Effector memory CD4-positive, alpha-beta T cell (primary cell): ENCODE measurements around the gene CCDC24.

Experiments
- DNase-seq, 3 donors: peaks; one replicate each; pipeline ENCODE4 v3.0.0-alpha.2; 2020
- H3K27ac ChIP-seq: 2 replicates; pipeline ENCODE4 v1.7.0; 2013; ENCODE audit warnings: mild to moderate bottlenecking, low read length, moderate library complexity; ENCODE audit not compliant: insufficient read depth, poor library complexity, severe bottlenecking
- H3K27me3 ChIP-seq: replicated peaks from 2 replicates; pipeline ENCODE4 v1.7.0; 2013; ENCODE audit warnings: mild to moderate bottlenecking, low read length; ENCODE audit not compliant: insufficient read depth, control insufficient read depth, poor library complexity, severe bottlenecking
- H3K36me3 ChIP-seq: 2 replicates; pipeline ENCODE4 v1.7.0; 2013; ENCODE audit warnings: mild to moderate bottlenecking, low read length, moderate library complexity; ENCODE audit not compliant: control insufficient read depth, insufficient read depth
- H3K4me1 ChIP-seq: 2 replicates; pipeline ENCODE4 v1.7.0; 2013; ENCODE audit warnings: low read length, mild to moderate bottlenecking; ENCODE audit not compliant: control insufficient read depth, insufficient read depth, poor library complexity, severe bottlenecking
- H3K4me3 ChIP-seq: 2 replicates; pipeline ENCODE4 v1.7.0; 2013; ENCODE audit warnings: low read length, low read depth, mild to moderate bottlenecking; ENCODE audit not compliant: insufficient read depth, poor library complexity, severe bottlenecking
- H3K9me3 ChIP-seq: 2 replicates; pipeline ENCODE4 v1.7.0; 2013; ENCODE audit warnings: mild to moderate bottlenecking, low read length, moderate library complexity; ENCODE audit not compliant: control insufficient read depth

CCDC24 gene

DNA sequence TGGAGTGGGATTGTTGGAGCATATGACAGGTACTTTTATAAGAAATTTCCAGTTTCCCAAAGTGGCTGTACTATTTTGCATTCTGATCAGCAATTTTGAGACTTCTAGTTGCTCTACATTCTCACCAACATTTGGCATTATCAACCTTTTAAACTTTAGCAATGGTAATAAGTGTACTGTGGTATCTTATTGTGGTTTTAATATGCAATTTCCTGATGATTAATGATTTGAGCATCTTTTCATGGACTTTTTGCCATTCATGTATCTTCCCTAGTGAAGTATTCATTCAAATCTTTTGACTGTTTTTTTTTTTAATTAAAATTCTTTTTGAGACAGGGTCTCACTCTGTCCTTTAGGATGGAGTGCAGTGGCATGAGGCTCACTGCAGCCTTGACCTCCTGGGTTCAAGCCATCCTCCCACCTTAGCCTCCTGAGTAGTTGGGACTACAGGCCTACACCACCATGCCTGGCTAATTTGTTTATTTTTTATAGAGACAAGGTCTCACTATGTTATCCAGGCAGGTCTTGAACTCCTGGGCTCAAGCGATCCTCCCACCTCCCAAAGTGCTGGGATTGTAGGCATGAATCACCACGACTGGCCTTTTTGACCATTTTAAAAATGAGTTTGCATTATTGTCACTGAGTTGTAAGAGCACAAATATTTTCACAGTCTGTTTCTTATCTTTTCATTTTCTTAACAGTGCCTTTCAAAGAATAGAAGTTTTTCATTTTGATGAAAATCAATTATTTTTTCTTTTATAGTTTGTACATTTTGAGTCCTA, 47.7 kb downstream of the CCDC24 start:
- no peak overlapping the region for H3K27ac ChIP-seq
- no peaks in the 10 kb centered on the region for H3K27me3 ChIP-seq
- no peaks in the 10 kb centered on the region for H3K9me3 ChIP-seq
- no peak overlapping the region for H3K4me3 ChIP-seq
- DNase-seq, result no peak
- no peaks in the 10 kb centered on the region for H3K4me1 ChIP-seq
- no peaks in the 10 kb centered on the region for H3K36me3 ChIP-seq

DNA sequence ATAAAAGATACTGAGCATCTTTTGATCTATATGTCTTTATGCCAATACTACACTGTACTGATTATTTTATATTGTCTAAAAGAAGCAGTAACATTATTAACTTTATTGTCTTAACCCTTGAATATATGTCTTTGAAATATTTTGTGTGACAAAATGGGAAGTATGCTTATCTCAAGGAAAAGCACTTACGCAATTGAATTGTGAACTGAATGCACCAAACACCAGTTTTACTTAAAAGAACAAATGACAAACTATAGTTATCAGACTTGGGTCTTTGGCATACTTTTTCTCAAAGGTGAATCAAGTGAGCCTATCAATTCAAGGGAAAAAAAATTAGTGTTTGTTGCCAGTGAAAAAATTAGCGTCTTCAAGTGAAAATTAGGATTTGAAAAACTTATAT, 49.0 kb downstream of the CCDC24 start:
- no peaks in the 10 kb centered on the region for H3K36me3 ChIP-seq
- H3K4me1 ChIP-seq, result no peaks in the 10 kb centered on the region
- H3K4me3 ChIP-seq, result no peak overlapping the region
- no peaks in the 10 kb centered on the region for H3K27me3 ChIP-seq
- H3K9me3 ChIP-seq, result no peaks in the 10 kb centered on the region
- no peak for DNase-seq
- H3K27ac ChIP-seq, result no peak overlapping the region

DNA sequence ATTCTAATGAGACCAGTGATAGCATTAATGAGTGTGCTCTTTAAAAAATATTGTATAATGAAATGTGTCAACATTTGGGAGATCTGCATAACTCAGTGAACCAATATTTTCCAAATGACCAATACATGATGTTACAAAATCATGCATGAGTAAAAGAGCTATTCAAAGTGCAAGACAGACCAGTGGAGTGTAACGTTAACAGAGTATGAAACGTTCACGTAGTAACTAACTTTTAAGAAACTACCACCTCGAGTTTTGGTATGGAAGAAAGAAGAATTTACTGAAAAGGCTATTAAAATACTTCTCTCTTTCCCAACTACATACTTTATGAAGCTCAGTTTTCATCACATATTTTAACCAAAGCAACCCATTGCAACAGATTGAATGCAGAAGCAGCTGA, 49.4 kb downstream of the CCDC24 start:
- H3K9me3 ChIP-seq, result no peaks in the 10 kb centered on the region
- no peaks in the 10 kb centered on the region for H3K36me3 ChIP-seq
- H3K4me1 ChIP-seq, result no peaks in the 10 kb centered on the region
- H3K27ac ChIP-seq, result no peak overlapping the region
- DNase-seq, result no peak
- H3K27me3 ChIP-seq, result no peaks in the 10 kb centered on the region
- H3K4me3 ChIP-seq, result no peak overlapping the region

GRCh38 chr1:44043176-44044070, 52.0 kb downstream of the CCDC24 start:
- Histone ChIP-seq H3K27ac (no peak overlapping the region), H3K4me1 (no peaks in the 10 kb centered on the region), H3K36me3 (no peaks in the 10 kb centered on the region), H3K4me3 (no peak overlapping the region), H3K9me3 (no peaks in the 10 kb centered on the region), H3K27me3 (no peaks in the 10 kb centered on the region)
- DNase-seq, result no peak

DNA sequence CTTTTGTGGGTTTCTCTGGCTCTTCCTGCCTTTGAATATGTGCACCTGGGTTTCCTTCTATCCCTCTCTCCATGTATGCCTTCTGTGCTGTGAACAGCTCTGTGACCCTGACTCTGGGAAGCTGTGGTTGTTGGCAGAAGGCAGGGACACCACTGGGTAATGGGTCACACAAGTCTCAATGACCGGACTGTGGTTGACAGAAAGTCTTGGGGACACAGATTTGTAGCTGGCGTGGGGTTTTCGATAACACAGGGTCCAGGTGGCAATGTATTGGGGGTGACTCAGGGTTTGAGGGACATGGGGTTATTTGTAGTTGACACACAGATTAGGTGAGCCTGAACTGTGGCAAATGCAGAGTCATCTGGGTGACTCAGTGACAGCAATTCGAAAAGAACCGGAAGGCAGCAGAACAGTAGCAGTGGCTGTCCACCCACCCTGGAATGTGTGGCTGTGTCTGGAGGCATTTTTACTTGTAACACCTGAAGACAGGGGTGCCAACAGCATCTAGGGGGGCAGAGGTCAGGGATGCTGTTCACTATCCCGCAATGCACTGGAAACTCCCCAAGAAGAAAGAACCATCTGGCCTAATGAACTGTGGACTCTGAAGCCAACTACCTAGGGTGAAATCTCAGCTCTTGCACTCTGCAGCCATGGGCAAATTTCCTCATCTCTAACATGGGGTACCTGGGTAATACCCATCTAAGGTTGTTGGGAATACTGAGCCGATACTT, 52.8 kb downstream of the CCDC24 start:
- H3K4me1 ChIP-seq, result no peaks in the 10 kb centered on the region
- H3K27me3 ChIP-seq, result no peaks in the 10 kb centered on the region
- no peak for DNase-seq
- H3K36me3 ChIP-seq, result no peaks in the 10 kb centered on the region
- H3K9me3 ChIP-seq, result no peaks in the 10 kb centered on the region
- no peak overlapping the region for H3K27ac ChIP-seq
- H3K4me3 ChIP-seq, result no peak overlapping the region

GRCh38 chr1:44045064-44045463, 53.7 kb downstream of the CCDC24 start:
- H3K27ac ChIP-seq, result no peak overlapping the region
- DNase-seq, result no peak
- no peaks in the 10 kb centered on the region for H3K9me3 ChIP-seq
- H3K27me3 ChIP-seq, result no peaks in the 10 kb centered on the region
- H3K4me3 ChIP-seq, result no peak overlapping the region
- no peaks in the 10 kb centered on the region for H3K4me1 ChIP-seq
- H3K36me3 ChIP-seq, result no peaks in the 10 kb centered on the region
